ENCODE measurements around the gene EMILIN1. TPM values are rescaled to one million over a fixed set of nuclear protein-coding genes. Genes with fewer than 3 reads are reported as not detected.
A peak's percentile ranks its signal among the peaks of the same experiment; 100 is the strongest.

EMILIN1 gene
- total RNA-seq, 1 donor from 2014 or later = 56.3 TPM

- ATAC-seq = no peak
- Histone ChIP-seq H3K4me3 (no peak overlapping the region), H3K27me3 (ENCODE audit: low read depth) (no peaks in the 10 kb centered on the region), H3K4me1 (peaks cover 2% of the 10 kb centered on the region), H3K9me3 (no peaks in the 10 kb centered on the region), H3K36me3 (peaks cover 66% of the 10 kb centered on the region), H3K27ac (no peak overlapping the region)
- DNase-seq = no peak
- intact Hi-C loops (cut with DNase I) = no loop called here
- no peak for TF ChIP-seq CTCF (IDR thresholded peaks at IDR 0.05)
Measured at GRCh38 chr2:27057184-27057583, 21.2 kb upstream of the EMILIN1 start.

- Histone ChIP-seq H3K36me3 (peaks cover 66% of the 10 kb centered on the region), H3K27ac (no peak overlapping the region), H3K4me3 (no peak overlapping the region), H3K27me3 (ENCODE audit: low read depth) (no peaks in the 10 kb centered on the region), H3K4me1 (no peaks in the 10 kb centered on the region), H3K9me3 (no peaks in the 10 kb centered on the region)
- peak in 1 of 2 donors; percentile 19 for ATAC-seq
- intact Hi-C loops (cut with DNase I) = no loop called here
- TF ChIP-seq CTCF (IDR thresholded peaks at IDR 0.05) = no peak
- no peak for DNase-seq
Measured at GRCh38 chr2:27058210-27058609, 20.2 kb upstream of the EMILIN1 start.

- DNase-seq (no peak), ATAC-seq (no peak)
- intact Hi-C loops (cut with DNase I) = no loop called here
- no peak for TF ChIP-seq CTCF (IDR thresholded peaks at IDR 0.05)
- no peaks in the 10 kb centered on the region for H3K27me3 ChIP-seq (ENCODE audit: low read depth)
- peaks cover 58% of the 10 kb centered on the region for H3K36me3 ChIP-seq
- H3K4me1 ChIP-seq = peaks cover 7% of the 10 kb centered on the region
- no peak overlapping the region for H3K27ac ChIP-seq
- H3K9me3 ChIP-seq = no peaks in the 10 kb centered on the region
- no peak overlapping the region for H3K4me3 ChIP-seq
Measured at GRCh38 chr2:27059141-27059820, 19.1 kb upstream of the EMILIN1 start.

- Histone ChIP-seq H3K27ac (no peak overlapping the region), H3K9me3 (no peaks in the 10 kb centered on the region), H3K36me3 (peaks cover 55% of the 10 kb centered on the region), H3K4me1 (peaks cover 7% of the 10 kb centered on the region), H3K27me3 (ENCODE audit: low read depth) (no peaks in the 10 kb centered on the region), H3K4me3 (no peak overlapping the region)
- ATAC-seq (no peak), DNase-seq (no peak)
- no peak for TF ChIP-seq CTCF (IDR thresholded peaks at IDR 0.05)
- intact Hi-C loops (cut with DNase I) = no loop called here
Measured at GRCh38 chr2:27060323-27060722, 18.1 kb upstream of the EMILIN1 start.

GRCh38 chr2:27065128-27065527 is 13.3 kb upstream of the EMILIN1 start:
- Histone ChIP-seq H3K27me3 (ENCODE audit: low read depth) (no peaks in the 10 kb centered on the region), H3K9me3 (no peaks in the 10 kb centered on the region), H3K4me1 (peaks cover 24% of the 10 kb centered on the region), H3K27ac (no peak overlapping the region), H3K4me3 (no peak overlapping the region), H3K36me3 (peaks cover 46% of the 10 kb centered on the region)
- intact Hi-C loops (cut with DNase I) = no loop called here
- TF ChIP-seq CTCF (IDR thresholded peaks at IDR 0.05) = no peak
- no peak for ATAC-seq
- DNase-seq = no peak
